Stimulated activated CD8-positive, alpha-beta memory T cell treated with anti-CD3 and anti-CD28 coated beads, Interleukin-4, amount 100 ng/mL, for 24 hours (primary cell): ENCODE results near the gene WDSUB1.

ENCODE experiments used
- DNase-seq: peaks from one replicate; pipeline ENCODE4 v3.0.0-alpha.2; 2020; ENCODE audit warnings: low read depth

WDSUB1 gene

GRCh38 chr2:159224061-159224813 lies 62.3 kb downstream of the WDSUB1 start:
- no peak for DNase-seq

- no peak for DNase-seq
Measured at GRCh38 chr2:159219394-159219998, 67.0 kb downstream of the WDSUB1 start.

- no peak for DNase-seq
Measured at GRCh38 chr2:159218389-159218788, 68.1 kb downstream of the WDSUB1 start.

- DNase-seq: no peak
Measured at GRCh38 chr2:159217676-159218075, 68.8 kb downstream of the WDSUB1 start.

GRCh38 chr2:159215116-159215515 lies 71.4 kb downstream of the WDSUB1 start:
- no peak for DNase-seq

GRCh38 chr2:159214325-159214865 lies 72.1 kb downstream of the WDSUB1 start:
- no peak for DNase-seq

- no peak for DNase-seq
Measured at GRCh38 chr2:159213296-159213695, 73.2 kb downstream of the WDSUB1 start.

- no peak for DNase-seq
Measured at GRCh38 chr2:159211447-159212396, 74.8 kb downstream of the WDSUB1 start.

- DNase-seq: no peak
Measured at GRCh38 chr2:159209341-159210306, 76.9 kb downstream of the WDSUB1 start.

- DNase-seq: no peak
Measured at GRCh38 chr2:159208438-159208837, 78.1 kb downstream of the WDSUB1 start.

- no peak for DNase-seq
Measured at GRCh38 chr2:159206736-159207380, 79.6 kb downstream of the WDSUB1 start.

GRCh38 chr2:159204381-159205144 lies 81.9 kb downstream of the WDSUB1 start:
- DNase-seq: no peak

GRCh38 chr2:159202568-159203071 lies 83.9 kb downstream of the WDSUB1 start:
- DNase-seq: no peak

GRCh38 chr2:159201360-159202063 lies 85.0 kb downstream of the WDSUB1 start:
- DNase-seq: no peak

GRCh38 chr2:159200498-159200897 lies 86.0 kb downstream of the WDSUB1 start:
- DNase-seq: no peak

- DNase-seq: no peak
Measured at GRCh38 chr2:159199761-159200465, 86.6 kb downstream of the WDSUB1 start.

- no peak for DNase-seq
Measured at GRCh38 chr2:159199236-159199635, 87.3 kb downstream of the WDSUB1 start.

GRCh38 chr2:159196393-159196925 lies 90.0 kb downstream of the WDSUB1 start:
- no peak for DNase-seq
